ENCODE measurements around the gene ERMARD.

The ERMARD gene

GRCh38 chr6:169828176-169828575 is 76.8 kb downstream of the ERMARD start:
- Histone ChIP-seq H3K27ac (ENCODE audit: low read depth, low read length, severe bottlenecking) (no peak overlapping the region), H3K4me3 (ENCODE audit: extremely low read depth, insufficient read depth, low read length, poor library complexity, severe bottlenecking) (no peak overlapping the region), H3K36me3 (ENCODE audit: control insufficient read depth, insufficient read depth, low read length) (no peaks in the 10 kb centered on the region), H3K4me1 (ENCODE audit: control insufficient read depth, insufficient read depth, low read length, poor library complexity, severe bottlenecking) (no peaks in the 10 kb centered on the region), H3K9me3 (ENCODE audit: control insufficient read depth, low read length) (no peaks in the 10 kb centered on the region)
- 82 to 88% methylated on average over 12 to 13 of the region's 13 CpGs for WGBS, 2 experiments (ENCODE audit: insufficient coverage in 2 of 2)

DNA sequence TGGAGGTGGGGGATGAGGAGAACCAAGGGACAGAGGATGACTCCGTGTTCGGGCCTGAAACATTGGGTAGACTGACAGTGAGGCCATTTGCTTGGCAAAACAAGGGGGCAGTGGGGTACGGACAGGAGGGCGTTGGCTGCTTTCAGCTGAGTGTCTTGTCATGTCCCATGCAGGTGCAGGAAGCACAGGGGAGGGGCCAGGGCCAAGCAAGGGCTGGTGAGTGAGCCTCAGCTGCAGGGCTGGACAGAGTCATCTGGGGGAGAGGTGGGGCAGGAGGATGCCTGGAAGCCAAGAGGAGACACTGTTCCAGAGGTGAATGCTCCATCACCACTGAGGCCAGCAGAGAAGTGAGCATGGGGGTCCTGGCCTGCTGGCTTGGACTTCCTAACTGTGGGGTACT is 78.4 kb downstream of the ERMARD start:
- no peaks in the 10 kb centered on the region for H3K36me3 ChIP-seq (ENCODE audit: control insufficient read depth, insufficient read depth, low read length)
- H3K27ac ChIP-seq (ENCODE audit: low read depth, low read length, severe bottlenecking) = no peak overlapping the region
- no peak overlapping the region for H3K4me3 ChIP-seq (ENCODE audit: extremely low read depth, insufficient read depth, low read length, poor library complexity, severe bottlenecking)
- no peaks in the 10 kb centered on the region for H3K4me1 ChIP-seq (ENCODE audit: control insufficient read depth, insufficient read depth, low read length, poor library complexity, severe bottlenecking)
- 87 to 88% methylated on average over 4 of the region's 4 CpGs for WGBS, 2 experiments (ENCODE audit: insufficient coverage in 2 of 2)
- H3K9me3 ChIP-seq (ENCODE audit: control insufficient read depth, low read length) = no peaks in the 10 kb centered on the region

DNA sequence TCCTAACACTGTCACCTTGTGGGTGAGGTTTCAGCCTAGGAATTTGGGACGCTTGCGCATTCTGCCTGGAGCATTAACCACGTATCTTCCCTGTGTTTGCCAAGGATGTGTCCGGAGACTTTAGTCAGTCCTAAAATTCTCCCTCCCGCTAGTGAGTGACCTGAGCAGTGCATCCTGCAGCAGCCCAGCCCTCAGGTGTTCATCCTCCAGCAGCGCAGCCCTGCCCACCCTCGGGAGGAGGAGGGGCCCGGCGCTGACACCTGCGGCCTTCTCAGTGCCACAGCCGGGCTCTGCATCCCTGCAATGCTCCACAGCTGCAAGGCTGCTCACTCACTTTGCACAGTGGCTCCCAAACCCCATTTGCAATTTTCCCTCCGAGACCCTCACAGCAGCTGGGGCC is 79.5 kb downstream of the ERMARD start:
- no peaks in the 10 kb centered on the region for H3K9me3 ChIP-seq (ENCODE audit: control insufficient read depth, low read length)
- WGBS, 2 experiments (ENCODE audit: insufficient coverage in 2 of 2) = 85 to 92% methylated on average over 7 to 12 of the region's 12 CpGs

More for the DNA sequence above, 79.5 kb downstream of the ERMARD start:
- no peaks in the 10 kb centered on the region for H3K36me3 ChIP-seq (ENCODE audit: control insufficient read depth, insufficient read depth, low read length)
- no peak overlapping the region for H3K4me3 ChIP-seq (ENCODE audit: extremely low read depth, insufficient read depth, low read length, poor library complexity, severe bottlenecking)
- H3K27ac ChIP-seq (ENCODE audit: low read depth, low read length, severe bottlenecking) = no peak overlapping the region
- no peaks in the 10 kb centered on the region for H3K4me1 ChIP-seq (ENCODE audit: control insufficient read depth, insufficient read depth, low read length, poor library complexity, severe bottlenecking)
